Measurements from ENCODE around the gene SMIM7. TPM values are rescaled to one million over a fixed set of nuclear protein-coding genes. Genes with fewer than 3 reads are reported as not detected.
"Not testable (repeated sequence)": the region's sequence is repeated elsewhere in the genome, so short reads cannot be mapped to it uniquely, and the experiment has no call there.

SMIM7 gene
- total RNA-seq, 1 experiment from 2014 or later = 80.3 TPM

GRCh38 chr19:16660763-16661479 is 977 bp upstream of the SMIM7 start, which contains the start of gene TMEM38A:
Gene TMEM38A, plus strand, starts transcription at chr19:16661139. Its CDS starts 79 bp downstream, at chr19:16661218.
- no peak for DNase-seq (ENCODE audit: low read depth, low spot score)
- in situ Hi-C loops (cut with HindIII; ENCODE audit: low pct_unique_long_range_greater_than_20kb, low sequenced_read_pairs) = no loop called here

GRCh38 chr19:16659464-16659831 is 496 bp downstream of the SMIM7 start:
- DNase-seq (ENCODE audit: low read depth, low spot score) = no peak
- in situ Hi-C loops (cut with HindIII; ENCODE audit: low pct_unique_long_range_greater_than_20kb, low sequenced_read_pairs) = no loop called here

GRCh38 chr19:16657384-16657783 is 2.6 kb downstream of the SMIM7 start:
- DNase-seq (ENCODE audit: low read depth, low spot score) = no peak
- in situ Hi-C loops (cut with HindIII; ENCODE audit: low pct_unique_long_range_greater_than_20kb, low sequenced_read_pairs) = no loop called here

- DNase-seq (ENCODE audit: low read depth, low spot score) = no peak
- in situ Hi-C loops (cut with HindIII; ENCODE audit: low pct_unique_long_range_greater_than_20kb, low sequenced_read_pairs) = no loop called here
Observed at GRCh38 chr19:16655727-16656126, 4.2 kb downstream of the SMIM7 start.

GRCh38 chr19:16654627-16655026 is 5.3 kb downstream of the SMIM7 start:
- in situ Hi-C loops (cut with HindIII; ENCODE audit: low pct_unique_long_range_greater_than_20kb, low sequenced_read_pairs) = no loop called here
- DNase-seq (ENCODE audit: low read depth, low spot score) = no peak

- peak; percentile 53 for DNase-seq (ENCODE audit: low read depth, low spot score)
- in situ Hi-C loops (cut with HindIII; ENCODE audit: low pct_unique_long_range_greater_than_20kb, low sequenced_read_pairs) = no loop called here
Observed at GRCh38 chr19:16654140-16654539, 5.8 kb downstream of the SMIM7 start.

- DNase-seq (ENCODE audit: low read depth, low spot score) = no peak
- in situ Hi-C loops (cut with HindIII; ENCODE audit: low pct_unique_long_range_greater_than_20kb, low sequenced_read_pairs) = no loop called here
Observed at GRCh38 chr19:16652854-16653253, 7.1 kb downstream of the SMIM7 start.

GRCh38 chr19:16651421-16652188 is 8.3 kb downstream of the SMIM7 start:
- in situ Hi-C loops (cut with HindIII; ENCODE audit: low pct_unique_long_range_greater_than_20kb, low sequenced_read_pairs); DNase-seq (ENCODE audit: low read depth, low spot score): not testable (repeated sequence)

GRCh38 chr19:16650821-16651220 is 9.1 kb downstream of the SMIM7 start:
- no peak for DNase-seq (ENCODE audit: low read depth, low spot score)

GRCh38 chr19:16649734-16650133 is 10.2 kb downstream of the SMIM7 start:
- in situ Hi-C loops (cut with HindIII; ENCODE audit: low pct_unique_long_range_greater_than_20kb, low sequenced_read_pairs) = no loop called here
- peak; percentile 64 for DNase-seq (ENCODE audit: low read depth, low spot score)

More at GRCh38 chr19:16650821-16651220, 9.1 kb downstream of the SMIM7 start:
- in situ Hi-C loops (cut with HindIII; ENCODE audit: low pct_unique_long_range_greater_than_20kb, low sequenced_read_pairs) = no loop called here

- in situ Hi-C loops (cut with HindIII; ENCODE audit: low pct_unique_long_range_greater_than_20kb, low sequenced_read_pairs) = no loop called here
- DNase-seq (ENCODE audit: low read depth, low spot score) = peak; percentile 88
Observed at GRCh38 chr19:16645140-16645539, 14.8 kb downstream of the SMIM7 start.

- in situ Hi-C loops (cut with HindIII; ENCODE audit: low pct_unique_long_range_greater_than_20kb, low sequenced_read_pairs) = no loop called here
- no peak for DNase-seq (ENCODE audit: low read depth, low spot score)
Observed at GRCh38 chr19:16641695-16642094, 18.2 kb downstream of the SMIM7 start.

GRCh38 chr19:16640951-16641350 is 19.0 kb downstream of the SMIM7 start:
- in situ Hi-C loops (cut with HindIII; ENCODE audit: low pct_unique_long_range_greater_than_20kb, low sequenced_read_pairs) = no loop called here
- DNase-seq (ENCODE audit: low read depth, low spot score) = no peak

GRCh38 chr19:16638666-16639065 is 21.3 kb downstream of the SMIM7 start:
- DNase-seq (ENCODE audit: low read depth, low spot score) = no peak
- in situ Hi-C loops (cut with HindIII; ENCODE audit: low pct_unique_long_range_greater_than_20kb, low sequenced_read_pairs) = no loop called here

GRCh38 chr19:16637535-16637934 is 22.4 kb downstream of the SMIM7 start:
- DNase-seq (ENCODE audit: low read depth, low spot score) = peak; percentile 25
- in situ Hi-C loops (cut with HindIII; ENCODE audit: low pct_unique_long_range_greater_than_20kb, low sequenced_read_pairs) = no loop called here

- in situ Hi-C loops (cut with HindIII; ENCODE audit: low pct_unique_long_range_greater_than_20kb, low sequenced_read_pairs) = no loop called here
Observed at GRCh38 chr19:16631465-16631864, 28.5 kb downstream of the SMIM7 start.

GRCh38 chr19:16628984-16629691 is 30.8 kb downstream of the SMIM7 start:
- in situ Hi-C loops (cut with HindIII; ENCODE audit: low pct_unique_long_range_greater_than_20kb, low sequenced_read_pairs) = no loop called here

More at GRCh38 chr19:16631465-16631864, 28.5 kb downstream of the SMIM7 start:
- no peak for DNase-seq (ENCODE audit: low read depth, low spot score)

More at GRCh38 chr19:16628984-16629691, 30.8 kb downstream of the SMIM7 start:
- DNase-seq (ENCODE audit: low read depth, low spot score) = no peak

Data from SK-MEL-5 (cell line).